ENCODE measurements around the gene PLA2G2C.
"Not testable (repeated sequence)": the region's sequence is repeated elsewhere in the genome, so short reads cannot be mapped to it uniquely, and the experiment has no call there.

The PLA2G2C gene

GRCh38 chr1:20150969-20151368 lies 35.3 kb downstream of the PLA2G2C start:
- DNase-seq = no peak

GRCh38 chr1:20150326-20150705 lies 36.0 kb downstream of the PLA2G2C start:
- no peak for DNase-seq

GRCh38 chr1:20149601-20150325 lies 36.6 kb downstream of the PLA2G2C start:
- no peak for DNase-seq

- no peak for DNase-seq
These were observed 37.5 kb downstream of the PLA2G2C start for GRCh38 chr1:20148571-20149500.

- no peak for DNase-seq
These were observed 38.3 kb downstream of the PLA2G2C start for GRCh38 chr1:20147846-20148570.

GRCh38 chr1:20143734-20144565 lies 42.4 kb downstream of the PLA2G2C start:
- no peak for DNase-seq

GRCh38 chr1:20143318-20143717 lies 43.0 kb downstream of the PLA2G2C start:
- no peak for DNase-seq

GRCh38 chr1:20142001-20142710 lies 44.2 kb downstream of the PLA2G2C start:
- no peak for DNase-seq

- no peak for DNase-seq
These were observed 44.9 kb downstream of the PLA2G2C start for GRCh38 chr1:20141466-20141865.

GRCh38 chr1:20141001-20141400 lies 45.3 kb downstream of the PLA2G2C start:
- DNase-seq = no peak

GRCh38 chr1:20139776-20140612 lies 46.3 kb downstream of the PLA2G2C start:
- DNase-seq = no peak

GRCh38 chr1:20138961-20139550 lies 47.3 kb downstream of the PLA2G2C start, which contains the start of gene PLA2G2F:
PLA2G2F (plus strand) TSS chr1:20139323; CDS start chr1:20139428, 105 bp downstream.
- DNase-seq = no peak

- DNase-seq = no peak
These were observed 48.0 kb downstream of the PLA2G2C start for GRCh38 chr1:20138346-20138745.

GRCh38 chr1:20137604-20138003 lies 48.7 kb downstream of the PLA2G2C start:
- DNase-seq = no peak

- DNase-seq = no peak
These were observed 49.3 kb downstream of the PLA2G2C start for GRCh38 chr1:20137055-20137454.

GRCh38 chr1:20136249-20136648 lies 50.1 kb downstream of the PLA2G2C start:
- no peak for DNase-seq

GRCh38 chr1:20134995-20135394 lies 51.3 kb downstream of the PLA2G2C start:
- no peak for DNase-seq

- DNase-seq = not testable (repeated sequence)
These were observed 55.8 kb downstream of the PLA2G2C start for GRCh38 chr1:20130518-20130917.

GRCh38 chr1:20126806-20127440 lies 59.4 kb downstream of the PLA2G2C start:
- no peak for DNase-seq

All from NCI-H2227 treated with DMSO at 0.1 percent for 48 hours (cell line).